ENCODE data around the gene PCNX2. TPM values are rescaled to one million over a fixed set of nuclear protein-coding genes. Genes with fewer than 3 reads are reported as not detected.

PCNX2 gene
- total and polyA plus RNA-seq, 2 of the 8 experiments (the other 6 are each of a cell fraction or from before 2014, with no cell fraction given): 46.1 to 57.6 TPM

- TF ChIP-seq ATF3 (IDR thresholded peaks at IDR 0.05; ENCODE audit: insufficient read depth, low read depth, low read length) (no peak), TAF1 (IDR thresholded peaks at IDR 0.05; ENCODE audit: low read depth, low read length) (no peak), GABPA (IDR thresholded peaks at IDR 0.05; ENCODE audit: borderline replicate concordance, insufficient read depth, low read length) (no peak), EZH2 (IDR thresholded peaks at IDR 0.05; ENCODE audit: low read depth, low read length, severe bottlenecking) (no peak), BACH1 (IDR thresholded peaks at IDR 0.05; ENCODE audit: low read length) (no peak)
Observed at GRCh38 chr1:233082778-233083550, 212.6 kb downstream of the PCNX2 start (continued).
